Spleen (tissue), 7 donors: ENCODE data around the gene CSTPP1.

Source experiments
- POLR2AphosphoS5 ChIP-seq, 3 donors: sonication (generic); formaldehyde crosslinking; IDR thresholded peaks; one replicate each; pipeline ENCODE4 v1.5.1; 2017; ENCODE audit warnings: antibody characterized with exemption in 3 of 3
- TF ChIP-seq, protein P1 (sequence below), 11 experiments: fragments of 200-600 bp in 7 of 11; fragments of 450-650 bp in 4 of 11; sonication (generic) in 4 of 11; IDR thresholded peaks in 8 of 11; conservative IDR thresholded peaks in 3 of 11; 1 replicate in 7 of 11; 2 replicates in 4 of 11; pipeline versions ENCODE4 v1.4.0 to v1.8.0; 2016 to 2021; ENCODE audit warnings: antibody characterized with exemption in 11 of 11, inconsistent platforms in 4 of 11, mild to moderate bottlenecking in 1 of 11
- donor health status: DM: no; HTN: no; CAD: no; lungs with moderate emphysema.
- donor health status: DM: no; HTN: no; CAD: no.
- donor health status: DM: no; HTN: no; CAD: no.

DNA sequence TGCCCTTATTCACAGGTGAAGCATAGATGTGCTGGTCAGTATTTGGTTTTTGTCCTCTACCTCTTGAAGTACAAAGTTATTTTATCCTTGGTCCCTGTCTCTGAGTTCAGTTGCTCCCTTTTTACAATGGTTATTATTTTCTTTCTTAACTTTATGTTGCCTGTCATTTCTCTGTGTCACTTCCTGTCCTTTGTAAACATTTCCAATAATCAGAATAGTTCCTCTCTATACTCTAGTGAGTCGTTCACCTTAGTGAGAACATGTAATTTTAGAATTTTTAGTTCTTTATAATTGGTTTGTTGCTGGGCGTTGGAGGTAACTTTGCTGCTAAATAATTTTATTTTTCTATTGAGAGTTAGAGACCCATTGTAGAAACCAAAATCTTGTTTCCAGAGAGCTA is 16.0 kb downstream of the CSTPP1 start:
- no peak for TF ChIP-seq POLR2AphosphoS5 (IDR thresholded peaks at IDR 0.05)
- TF ChIP-seq, protein P1, sequence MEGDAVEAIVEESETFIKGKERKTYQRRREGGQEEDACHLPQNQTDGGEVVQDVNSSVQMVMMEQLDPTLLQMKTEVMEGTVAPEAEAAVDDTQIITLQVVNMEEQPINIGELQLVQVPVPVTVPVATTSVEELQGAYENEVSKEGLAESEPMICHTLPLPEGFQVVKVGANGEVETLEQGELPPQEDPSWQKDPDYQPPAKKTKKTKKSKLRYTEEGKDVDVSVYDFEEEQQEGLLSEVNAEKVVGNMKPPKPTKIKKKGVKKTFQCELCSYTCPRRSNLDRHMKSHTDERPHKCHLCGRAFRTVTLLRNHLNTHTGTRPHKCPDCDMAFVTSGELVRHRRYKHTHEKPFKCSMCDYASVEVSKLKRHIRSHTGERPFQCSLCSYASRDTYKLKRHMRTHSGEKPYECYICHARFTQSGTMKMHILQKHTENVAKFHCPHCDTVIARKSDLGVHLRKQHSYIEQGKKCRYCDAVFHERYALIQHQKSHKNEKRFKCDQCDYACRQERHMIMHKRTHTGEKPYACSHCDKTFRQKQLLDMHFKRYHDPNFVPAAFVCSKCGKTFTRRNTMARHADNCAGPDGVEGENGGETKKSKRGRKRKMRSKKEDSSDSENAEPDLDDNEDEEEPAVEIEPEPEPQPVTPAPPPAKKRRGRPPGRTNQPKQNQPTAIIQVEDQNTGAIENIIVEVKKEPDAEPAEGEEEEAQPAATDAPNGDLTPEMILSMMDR (IDR thresholded peaks at IDR 0.05 in 8 of 11, conservative IDR thresholded peaks at IDR 0.05 in 3 of 11), result no peak
